Gastroesophageal sphincter (tissue), 3 donors: ENCODE data around the gene IL17RB.

Source experiments
- CTCF ChIP-seq, 4 experiments: fragments of 200-600 bp in 2 of 4; fragments of 450-650 bp in 2 of 4; sonication (generic) in 1 of 4; IDR thresholded peaks; one replicate each; pipeline ENCODE4 v1.5.1; 2017 to 2019; ENCODE audit warnings: antibody characterized with exemption in 4 of 4, mild to moderate bottlenecking in 2 of 4, moderate library complexity in 2 of 4
- EP300 ChIP-seq: sonication (generic); formaldehyde crosslinking; IDR thresholded peaks from one replicate; pipeline ENCODE4 v1.6.1; 2017; ENCODE audit warnings: antibody characterized with exemption, mild to moderate bottlenecking
- POLR2A ChIP-seq, 2 donors: fragments of 450-650 bp; IDR thresholded peaks; one replicate each; pipeline ENCODE4 v1.6.1; 2017; ENCODE audit warnings: antibody characterized with exemption in 2 of 2, mild to moderate bottlenecking in 2 of 2, moderate library complexity in 1 of 2
- POLR2AphosphoS5 ChIP-seq: sonication (generic); formaldehyde crosslinking; IDR thresholded peaks from one replicate; pipeline ENCODE4 v1.6.1; 2017; ENCODE audit warnings: antibody characterized with exemption

GRCh38 chr3:53890726-53891475 is 44.5 kb downstream of the IL17RB start:
- TF ChIP-seq CTCF (IDR thresholded peaks at IDR 0.05) (no peak), POLR2AphosphoS5 (no peak), POLR2A (IDR thresholded peaks at IDR 0.05) (no peak), EP300 (no peak)
